Measurements from ENCODE around the gene CACNA1H. TPM values are rescaled to one million over a fixed set of nuclear protein-coding genes. Genes with fewer than 3 reads are reported as not detected.

CACNA1H gene
- total RNA-seq: 1 to 10 TPM; 3.2 to 3.6 TPM

GRCh38 chr16:1152651-1153259 lies at the start of gene CACNA1H:
Gene CACNA1H (plus strand): TSS chr16:1153106. CDS start chr16:1153738, 632 bp downstream.
- ChIA-PET CTCF (no interaction called here), POLR2A (no interaction called here)
- Mint-ChIP-seq H3K27ac (no peak within 1 kb of the TSS), H3K9me3 (no peaks in the 10 kb centered on the region), H3K4me3 (peak within 1 kb of the TSS; percentile 19), H3K36me3 (ENCODE audit: low read depth) (no peaks in the 10 kb centered on the region), H3K27me3 (peaks cover 15% of the 10 kb centered on the region), H3K4me1 (no peaks in the 10 kb centered on the region)
- DNase-seq: peak; percentile 33

- Mint-ChIP-seq H3K4me1 (no peaks in the 10 kb centered on the region), H3K36me3 (ENCODE audit: low read depth) (no peaks in the 10 kb centered on the region), H3K4me3 (no peak overlapping the region), H3K27me3 (no peaks in the 10 kb centered on the region), H3K9me3 (no peaks in the 10 kb centered on the region), H3K27ac (no peak overlapping the region)
- CTCF ChIA-PET: interaction anchor here (1.0 to 1.3 kb wide), 3 partner anchors 34 to 392 kb away, joined by 3 to 4 read pairs (median 3); no protein-coding TSS in a partner anchor
- DNase-seq: no peak
- POLR2A ChIA-PET: no interaction called here
Measured at GRCh38 chr16:1103636-1103980, 49.3 kb upstream of the CACNA1H start.

GRCh38 chr16:1105888-1106620 lies 46.9 kb upstream of the CACNA1H start:
- no peak overlapping the region for H3K4me3 Mint-ChIP-seq
- CTCF ChIA-PET: no interaction called here

GRCh38 chr16:1106659-1107058 lies 46.2 kb upstream of the CACNA1H start:
- Mint-ChIP-seq H3K9me3 (no peaks in the 10 kb centered on the region), H3K27me3 (peaks cover 3% of the 10 kb centered on the region), H3K4me3 (no peak overlapping the region), H3K4me1 (no peaks in the 10 kb centered on the region), H3K27ac (no peak overlapping the region), H3K36me3 (ENCODE audit: low read depth) (no peaks in the 10 kb centered on the region)
- DNase-seq: no peak
- ChIA-PET CTCF (no interaction called here), POLR2A (no interaction called here)

More at GRCh38 chr16:1105888-1106620, 46.9 kb upstream of the CACNA1H start:
- no peaks in the 10 kb centered on the region for H3K36me3 Mint-ChIP-seq (ENCODE audit: low read depth)
- no peaks in the 10 kb centered on the region for H3K9me3 Mint-ChIP-seq
- no peaks in the 10 kb centered on the region for H3K4me1 Mint-ChIP-seq
- peak; percentile 16 for DNase-seq
- peaks cover 3% of the 10 kb centered on the region for H3K27me3 Mint-ChIP-seq
- no peak overlapping the region for H3K27ac Mint-ChIP-seq
- POLR2A ChIA-PET: no interaction called here

GRCh38 chr16:1107141-1107540 lies 45.8 kb upstream of the CACNA1H start:
- ChIA-PET CTCF (no interaction called here), POLR2A (no interaction called here)
- no peak overlapping the region for H3K27ac Mint-ChIP-seq
- no peak overlapping the region for H3K4me3 Mint-ChIP-seq
- H3K9me3 Mint-ChIP-seq: no peaks in the 10 kb centered on the region
- DNase-seq: no peak
- H3K27me3 Mint-ChIP-seq: peaks cover 3% of the 10 kb centered on the region
- no peaks in the 10 kb centered on the region for H3K36me3 Mint-ChIP-seq (ENCODE audit: low read depth)
- H3K4me1 Mint-ChIP-seq: no peaks in the 10 kb centered on the region

GRCh38 chr16:1107731-1108130 lies 45.2 kb upstream of the CACNA1H start:
- CTCF ChIA-PET: no interaction called here
- no peaks in the 10 kb centered on the region for H3K9me3 Mint-ChIP-seq
- POLR2A ChIA-PET: no interaction called here
- no peak overlapping the region for H3K4me3 Mint-ChIP-seq
- H3K4me1 Mint-ChIP-seq: no peaks in the 10 kb centered on the region
- peaks cover 3% of the 10 kb centered on the region for H3K27me3 Mint-ChIP-seq
- no peaks in the 10 kb centered on the region for H3K36me3 Mint-ChIP-seq (ENCODE audit: low read depth)
- DNase-seq: no peak
- H3K27ac Mint-ChIP-seq: no peak overlapping the region

GRCh38 chr16:1108299-1109252 lies 44.3 kb upstream of the CACNA1H start:
- DNase-seq: no peak
- Mint-ChIP-seq H3K27ac (no peak overlapping the region), H3K4me3 (no peak overlapping the region), H3K9me3 (no peaks in the 10 kb centered on the region), H3K27me3 (peaks cover 3% of the 10 kb centered on the region), H3K4me1 (no peaks in the 10 kb centered on the region), H3K36me3 (ENCODE audit: low read depth) (no peaks in the 10 kb centered on the region)
- ChIA-PET CTCF (no interaction called here), POLR2A (no interaction called here)

- Mint-ChIP-seq H3K36me3 (ENCODE audit: low read depth) (no peaks in the 10 kb centered on the region), H3K4me3 (no peak overlapping the region), H3K27me3 (peaks cover 3% of the 10 kb centered on the region), H3K9me3 (no peaks in the 10 kb centered on the region), H3K27ac (no peak overlapping the region), H3K4me1 (no peaks in the 10 kb centered on the region)
- CTCF ChIA-PET: no interaction called here
- POLR2A ChIA-PET: no interaction called here
- no peak for DNase-seq
Measured at GRCh38 chr16:1109648-1110047, 43.3 kb upstream of the CACNA1H start.

- CTCF ChIA-PET: no interaction called here
- H3K36me3 Mint-ChIP-seq (ENCODE audit: low read depth): no peaks in the 10 kb centered on the region
Measured at GRCh38 chr16:1112506-1113184, 40.3 kb upstream of the CACNA1H start.

GRCh38 chr16:1113489-1113888 lies 39.4 kb upstream of the CACNA1H start:
- Mint-ChIP-seq H3K27ac (no peak overlapping the region), H3K4me1 (no peaks in the 10 kb centered on the region), H3K27me3 (peaks cover 3% of the 10 kb centered on the region), H3K4me3 (no peak overlapping the region), H3K9me3 (no peaks in the 10 kb centered on the region), H3K36me3 (ENCODE audit: low read depth) (no peaks in the 10 kb centered on the region)
- no peak for DNase-seq
- ChIA-PET POLR2A (no interaction called here), CTCF (interaction anchor here (0.6 kb wide), 1 partner anchor 425 kb away, joined by 3 read pairs; no protein-coding TSS in a partner anchor)

More at GRCh38 chr16:1112506-1113184, 40.3 kb upstream of the CACNA1H start:
- H3K4me3 Mint-ChIP-seq: no peak overlapping the region
- no peaks in the 10 kb centered on the region for H3K4me1 Mint-ChIP-seq
- no peak overlapping the region for H3K27ac Mint-ChIP-seq
- H3K27me3 Mint-ChIP-seq: peaks cover 3% of the 10 kb centered on the region
- no peak for DNase-seq
- POLR2A ChIA-PET: interaction anchor here (0.6 kb wide), 1 partner anchor 684 kb away, joined by 3 read pairs; no protein-coding TSS in a partner anchor
- H3K9me3 Mint-ChIP-seq: no peaks in the 10 kb centered on the region

GRCh38 chr16:1113889-1114526 lies 38.9 kb upstream of the CACNA1H start:
- no peaks in the 10 kb centered on the region for H3K36me3 Mint-ChIP-seq (ENCODE audit: low read depth)
- no peaks in the 10 kb centered on the region for H3K4me1 Mint-ChIP-seq
- ChIA-PET CTCF (interaction anchor here (0.6 kb wide), 1 partner anchor 424 kb away, joined by 3 read pairs; no protein-coding TSS in a partner anchor), POLR2A (no interaction called here)
- peaks cover 3% of the 10 kb centered on the region for H3K27me3 Mint-ChIP-seq
- no peak overlapping the region for H3K27ac Mint-ChIP-seq
- H3K4me3 Mint-ChIP-seq: no peak overlapping the region
- no peaks in the 10 kb centered on the region for H3K9me3 Mint-ChIP-seq
- no peak for DNase-seq

GRCh38 chr16:1116693-1117077 lies 36.2 kb upstream of the CACNA1H start:
- ChIA-PET CTCF (no interaction called here), POLR2A (no interaction called here)
- no peaks in the 10 kb centered on the region for H3K4me1 Mint-ChIP-seq
- no peak for DNase-seq
- H3K4me3 Mint-ChIP-seq: no peak overlapping the region
- H3K36me3 Mint-ChIP-seq (ENCODE audit: low read depth): no peaks in the 10 kb centered on the region
- H3K27ac Mint-ChIP-seq: no peak overlapping the region
- no peaks in the 10 kb centered on the region for H3K9me3 Mint-ChIP-seq
- no peaks in the 10 kb centered on the region for H3K27me3 Mint-ChIP-seq
